HG03139 (cell line): Measurements from ENCODE around the gene RAB7B.
A peak's percentile ranks its signal among the peaks of the same experiment; 100 is the strongest.
"Not testable (repeated sequence)": the region's sequence is repeated elsewhere in the genome, so short reads cannot be mapped to it uniquely, and the experiment has no call there.

Source experiments
- ATAC-seq: cut with Tn5 transposase; IDR thresholded peaks from one replicate; pipeline ENCODE4 v1.9.1; 2021; ENCODE audit not compliant: unreplicated experiment

The RAB7B gene

GRCh38 chr1:206002871-206003801, at the start of gene RAB7B:
TSS of gene RAB7B (minus strand) at chr1:206003395. CDS start at chr1:205994135, 9,260 bp downstream.
- ATAC-seq = no peak

GRCh38 chr1:206052231-206052865, 49.2 kb upstream of the RAB7B start:
- not testable (repeated sequence) for ATAC-seq

- ATAC-seq = peak; percentile 77
Measured at GRCh38 chr1:206050655-206051235, 47.5 kb upstream of the RAB7B start.

GRCh38 chr1:206049919-206050600, 46.9 kb upstream of the RAB7B start:
- ATAC-seq = no peak

- ATAC-seq = no peak
Measured at GRCh38 chr1:206049293-206049692, 46.1 kb upstream of the RAB7B start.

- ATAC-seq = no peak
Measured at GRCh38 chr1:206048582-206048981, 45.4 kb upstream of the RAB7B start.

DNA sequence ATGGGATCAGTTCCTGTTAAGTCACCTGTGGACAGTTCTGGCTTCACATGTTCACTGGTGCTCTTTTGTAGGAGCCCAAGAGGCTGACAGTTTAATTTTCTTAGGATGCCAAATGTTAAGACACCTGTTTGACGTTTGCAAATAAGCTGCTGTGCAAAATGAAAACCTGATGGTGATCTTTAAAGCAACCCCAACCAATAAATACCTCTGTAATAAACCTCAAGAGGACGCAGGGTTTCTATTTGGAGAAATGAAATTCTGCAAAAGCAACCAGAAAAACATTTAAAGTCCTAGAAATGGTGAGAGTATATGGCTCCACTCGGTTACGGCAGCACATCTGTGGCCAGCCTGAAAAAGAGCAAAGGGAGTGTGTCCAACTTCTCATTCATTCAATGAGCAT, 44.1 kb upstream of the RAB7B start:
- no peak for ATAC-seq

GRCh38 chr1:206041640-206042039, 38.4 kb upstream of the RAB7B start:
- peak; percentile 57 for ATAC-seq

DNA sequence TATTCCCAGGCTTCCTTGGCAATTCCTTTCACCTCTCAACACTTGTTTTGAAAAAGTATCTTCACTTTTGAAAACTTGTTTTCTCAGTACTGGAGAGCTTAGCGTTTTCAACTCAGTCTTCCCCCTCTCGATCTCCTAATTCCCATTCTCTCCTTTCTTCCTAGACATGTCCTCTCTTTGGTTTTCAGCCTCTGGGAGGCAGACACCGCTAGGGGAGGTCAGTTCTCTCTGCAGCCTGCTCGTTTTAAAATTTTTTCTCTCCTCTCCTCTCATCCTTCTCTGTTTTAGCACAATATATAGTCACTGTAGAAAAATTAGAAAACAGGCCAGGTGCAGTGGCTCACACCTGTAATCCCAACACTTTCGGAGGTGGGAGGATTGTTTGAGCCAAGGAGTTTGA, 37.1 kb upstream of the RAB7B start:
- ATAC-seq = no peak

- ATAC-seq = no peak
Measured at GRCh38 chr1:206039046-206039973, 36.1 kb upstream of the RAB7B start.

DNA sequence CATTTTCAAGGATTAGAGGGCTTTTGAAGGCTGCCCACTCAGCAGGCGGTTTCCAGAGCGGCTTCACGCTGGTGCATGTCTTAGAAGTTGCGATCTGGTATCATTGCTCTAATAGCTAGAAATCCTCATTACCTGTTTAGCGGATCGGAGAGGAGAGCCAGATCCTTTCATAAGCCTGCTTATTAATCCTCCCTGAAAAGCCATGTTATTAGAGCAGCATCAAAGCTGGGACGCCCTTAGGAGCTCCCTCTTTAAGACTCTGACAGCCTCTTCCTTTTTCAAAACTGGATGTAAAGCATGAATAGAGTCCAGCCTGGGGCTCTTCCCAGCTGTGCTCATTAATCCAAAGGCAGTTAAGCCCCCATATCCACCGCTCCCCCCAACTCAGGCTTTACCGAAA, 34.4 kb upstream of the RAB7B start:
- ATAC-seq = no peak

DNA sequence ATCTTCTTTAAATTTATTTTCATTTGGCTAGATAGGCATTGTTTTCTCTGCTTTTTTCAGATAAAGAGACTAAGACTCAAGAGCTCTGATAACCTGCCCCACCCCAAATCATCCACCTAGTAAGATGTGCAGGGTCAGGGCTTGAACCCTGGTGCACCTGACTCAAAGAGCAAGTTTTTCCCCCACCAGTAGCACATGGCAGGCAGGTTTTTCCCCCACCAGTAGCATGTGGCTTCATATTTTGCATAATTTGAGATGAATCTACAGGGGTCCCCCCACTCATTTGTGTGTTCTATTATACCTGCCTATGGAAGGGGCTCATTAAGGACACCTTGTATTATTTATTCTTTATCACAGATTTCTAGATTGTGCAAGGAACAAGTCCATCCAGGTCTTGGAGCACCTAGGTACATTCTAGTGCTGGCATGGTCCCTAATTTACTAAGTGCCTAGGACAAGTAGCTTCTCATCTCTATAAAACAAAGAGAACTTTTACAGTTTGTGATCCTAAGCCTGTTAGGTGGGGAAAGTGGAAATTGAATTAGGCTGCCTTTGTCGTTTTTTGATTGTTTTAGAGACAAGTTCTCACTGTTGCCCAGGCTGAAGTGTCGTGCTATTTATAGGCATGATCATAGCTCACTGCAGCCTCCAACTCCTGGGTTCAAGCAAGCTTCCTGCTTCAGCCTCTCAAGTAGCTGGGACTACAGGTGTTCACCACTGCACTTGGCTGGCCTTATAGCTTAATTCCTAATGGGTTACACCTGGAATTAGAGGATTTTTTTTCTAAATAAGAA, 33.7 kb upstream of the RAB7B start:
- no peak for ATAC-seq

DNA sequence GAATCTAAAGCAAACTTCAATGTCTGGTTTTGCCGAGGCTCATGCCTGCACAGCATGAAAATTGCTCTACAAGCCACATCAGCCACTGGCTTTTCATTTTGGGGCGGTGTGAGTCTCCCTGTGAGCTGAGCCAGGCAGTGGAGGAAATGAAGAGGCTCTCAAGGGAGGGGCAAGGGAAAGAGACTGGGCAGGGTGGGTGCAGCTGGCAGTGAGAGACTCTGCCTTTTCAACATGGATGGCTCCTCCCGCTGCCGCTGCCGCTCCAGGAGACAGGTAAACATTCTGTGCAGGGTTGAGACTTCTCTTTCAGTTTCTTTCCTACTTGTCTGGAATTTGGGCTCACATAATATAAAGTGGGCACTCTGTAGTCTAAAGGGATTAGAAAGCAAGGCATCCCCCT, 31.8 kb upstream of the RAB7B start:
- ATAC-seq = no peak

GRCh38 chr1:206032380-206033140, 29.4 kb upstream of the RAB7B start:
- no peak for ATAC-seq

GRCh38 chr1:206030714-206031113, 27.5 kb upstream of the RAB7B start:
- ATAC-seq = peak; percentile 76

DNA sequence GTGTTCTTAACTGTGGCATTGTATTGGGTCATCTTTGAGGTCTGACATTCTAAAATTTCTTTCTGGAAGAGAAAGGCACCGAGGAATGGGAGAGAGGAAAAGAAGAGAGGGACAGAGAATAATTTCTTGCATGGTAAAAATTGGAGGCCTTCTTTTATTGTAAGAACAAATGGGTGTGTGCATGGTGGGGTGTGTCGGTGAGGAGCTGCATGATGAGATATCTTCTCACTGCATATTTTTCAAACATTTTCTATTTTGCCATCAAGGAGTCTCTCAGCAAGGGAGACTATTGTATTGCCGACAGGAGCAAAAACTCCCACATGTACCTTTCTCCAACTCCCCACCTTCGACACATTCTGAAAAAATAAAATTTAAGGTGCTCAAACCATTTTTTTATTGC, 27.0 kb upstream of the RAB7B start:
- no peak for ATAC-seq

DNA sequence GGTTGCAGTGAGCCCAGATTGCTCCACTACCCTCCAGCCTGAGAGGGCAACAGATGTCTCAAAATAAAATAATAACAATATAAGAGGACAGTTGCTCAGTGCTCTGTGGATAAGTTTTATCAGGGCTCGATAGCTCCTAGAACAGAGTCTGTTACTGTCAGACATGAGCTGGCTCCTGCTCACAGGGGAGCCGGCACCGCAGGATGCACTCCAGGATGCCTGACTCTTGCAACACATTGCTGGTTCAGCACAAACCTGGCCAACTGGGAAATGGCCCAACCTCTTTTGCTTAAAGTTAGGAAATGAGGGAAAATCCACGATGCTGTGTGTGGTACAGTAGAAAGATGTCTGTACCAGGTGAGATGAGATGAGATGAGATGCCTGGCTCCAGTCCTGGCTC, 26.3 kb upstream of the RAB7B start:
- no peak for ATAC-seq

DNA sequence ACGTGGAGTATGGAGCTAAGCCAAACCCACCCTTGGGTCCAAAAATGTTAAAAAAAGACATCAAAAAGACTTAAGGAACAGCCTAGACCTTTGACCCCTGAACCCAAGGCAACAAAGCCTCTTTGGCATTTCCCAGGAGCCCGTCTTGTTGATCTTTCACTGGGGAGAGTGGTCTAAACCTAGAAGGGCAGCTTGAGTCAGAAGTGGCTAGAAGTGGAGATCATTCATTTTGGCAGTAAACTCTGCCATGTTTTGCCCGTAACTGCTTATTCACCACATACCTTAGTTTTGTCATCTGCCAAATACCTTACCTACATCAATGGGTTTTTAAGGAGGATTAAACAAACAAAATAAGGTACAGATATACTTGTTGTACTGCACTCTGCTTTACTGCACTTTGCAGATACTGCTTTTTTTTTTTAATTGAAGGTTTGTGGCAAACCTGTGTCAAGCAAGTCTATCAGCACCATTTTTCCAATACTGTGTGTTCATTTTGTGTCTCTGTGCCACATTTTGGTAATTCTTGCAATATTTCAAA, 22.2 kb upstream of the RAB7B start:
- no peak for ATAC-seq
